Urothelium cell line (cell line): ENCODE results near the gene MOGAT1.
"Not testable (repeated sequence)": the region's sequence is repeated elsewhere in the genome, so short reads cannot be mapped to it uniquely, and the experiment has no call there.

ENCODE experiments used
- DNase-seq: peaks from one replicate; pipeline ENCODE4 v3.0.0; 2011; ENCODE audit warnings: low spot score, mixed read lengths
- FAIRE-seq: peaks from 2 replicates; lab custom pipeline; 2011; peaks lifted over from hg19 to GRCh38; lab: Jason Lieb, UNC

Gene MOGAT1

GRCh38 chr2:222670191-222671038 is 1.0 kb upstream of the MOGAT1 start:
- FAIRE-seq = no peak

DNA sequence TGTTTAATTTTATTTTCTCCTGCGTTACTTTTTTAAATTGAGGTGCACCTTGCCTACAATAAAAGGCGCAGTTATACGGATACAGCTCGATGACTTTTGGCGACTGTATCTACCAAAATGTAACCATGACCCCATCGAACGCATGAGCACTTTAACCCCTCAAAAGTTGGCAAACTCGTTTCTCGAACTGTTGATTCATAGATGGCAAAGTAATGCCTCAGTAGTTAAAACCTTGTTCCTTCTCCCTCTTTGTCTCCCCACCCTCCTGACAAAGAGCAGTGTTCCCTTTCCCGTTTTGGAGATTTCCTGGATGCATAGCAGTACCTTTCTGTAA is 577 bp downstream of the MOGAT1 start:
- FAIRE-seq (no peak), DNase-seq (no peak)

More at GRCh38 chr2:222670191-222671038, 1.0 kb upstream of the MOGAT1 start:
- DNase-seq = no peak

DNA sequence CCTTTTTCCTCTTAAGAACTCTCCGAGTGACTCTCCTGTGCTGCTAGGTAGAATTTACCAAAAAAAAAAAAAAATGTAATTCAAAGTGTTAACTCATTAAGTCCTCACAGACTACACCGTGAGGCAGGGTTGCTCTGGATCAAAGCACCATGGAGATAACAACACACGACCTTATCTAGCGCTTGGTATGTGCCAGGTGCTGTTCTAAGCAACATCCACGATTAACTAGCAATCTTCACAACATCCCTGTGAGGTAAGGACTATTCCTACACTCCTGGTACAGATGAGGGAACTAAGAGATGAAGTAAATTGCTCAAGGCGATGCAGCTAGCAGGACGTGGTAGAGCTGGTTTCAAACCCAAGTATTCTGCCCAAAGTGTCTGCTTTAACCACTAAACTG is 1.8 kb downstream of the MOGAT1 start:
- DNase-seq (no peak), FAIRE-seq (no peak)

- FAIRE-seq = no peak
- DNase-seq = no peak
Measured at GRCh38 chr2:222673883-222674282, 2.4 kb downstream of the MOGAT1 start.

DNA sequence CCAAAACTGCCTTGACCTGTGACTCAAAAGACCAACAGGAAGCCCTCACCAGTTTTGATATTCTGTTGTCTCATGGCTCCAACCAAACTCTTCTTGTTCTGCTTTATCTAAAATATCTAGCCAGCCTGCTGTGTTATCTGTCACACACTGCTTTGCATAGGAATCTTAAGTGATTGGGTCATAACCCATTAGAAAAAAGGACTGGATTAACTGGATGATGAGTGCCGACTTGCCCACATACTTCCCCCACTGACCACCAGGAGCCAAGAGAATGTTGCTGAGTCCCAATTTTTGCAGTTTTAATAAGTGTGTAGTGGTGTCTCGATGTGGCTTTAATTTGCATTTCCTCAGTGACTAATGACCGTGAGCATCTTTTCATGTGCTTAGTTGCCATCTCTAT is 6.5 kb downstream of the MOGAT1 start:
- DNase-seq = no peak

GRCh38 chr2:222683805-222684204 is 12.3 kb downstream of the MOGAT1 start:
- FAIRE-seq = no peak
- DNase-seq = no peak

More for the DNA sequence above, 6.5 kb downstream of the MOGAT1 start:
- FAIRE-seq = no peak

DNA sequence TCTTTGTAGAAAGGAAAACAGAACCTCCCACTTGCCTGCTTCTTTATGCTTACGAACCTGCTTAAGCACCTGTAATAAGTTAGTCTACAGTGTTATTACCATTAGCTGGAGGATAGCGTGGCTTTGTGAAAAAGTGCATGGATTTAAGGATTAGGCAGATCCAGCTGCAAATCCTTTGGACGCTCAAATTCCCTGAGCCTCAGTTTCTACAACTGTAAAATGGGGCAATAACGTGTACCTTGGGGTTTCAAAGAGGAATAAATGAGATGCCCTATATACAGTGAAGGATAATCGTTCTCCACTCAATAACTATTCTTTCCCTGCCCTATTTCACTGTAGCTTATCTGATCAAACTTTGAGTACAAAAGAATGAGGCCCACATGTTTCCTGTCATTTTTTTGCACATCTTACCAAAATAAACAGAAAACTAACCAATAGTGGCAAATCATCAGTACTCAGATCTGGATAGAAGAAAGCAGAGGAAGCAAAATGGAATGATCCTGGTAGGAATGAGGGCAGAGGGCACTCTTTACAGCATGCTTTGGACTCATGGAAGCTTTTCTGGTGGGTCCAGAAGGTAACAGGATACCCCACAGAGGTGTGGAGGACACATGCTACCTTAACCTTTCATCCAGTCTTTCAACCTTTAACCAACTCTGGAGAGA is 14.8 kb downstream of the MOGAT1 start:
- DNase-seq (no peak), FAIRE-seq (no peak)

DNA sequence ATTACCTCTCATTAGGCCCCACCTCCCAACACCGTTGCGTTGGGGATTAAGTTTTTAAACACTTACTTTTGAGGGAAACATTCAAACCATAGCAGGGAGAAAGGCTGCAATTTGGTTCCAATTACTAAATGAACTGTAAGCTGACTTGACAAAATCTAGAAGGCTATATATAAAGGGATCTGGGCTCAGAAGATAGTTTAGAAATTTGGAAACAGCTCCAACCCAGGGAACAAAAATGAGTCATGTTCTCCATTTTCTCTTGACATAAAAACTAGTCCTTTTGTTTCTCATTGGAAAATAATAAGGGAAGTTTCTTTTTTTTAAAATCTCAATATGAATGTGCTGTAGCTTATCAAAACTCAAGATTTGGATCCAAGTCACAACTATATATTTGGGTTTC is 17.5 kb downstream of the MOGAT1 start:
- DNase-seq (no peak), FAIRE-seq (no peak)

- FAIRE-seq (no peak), DNase-seq (no peak)
Measured at GRCh38 chr2:222689322-222689721, 17.9 kb downstream of the MOGAT1 start.

DNA sequence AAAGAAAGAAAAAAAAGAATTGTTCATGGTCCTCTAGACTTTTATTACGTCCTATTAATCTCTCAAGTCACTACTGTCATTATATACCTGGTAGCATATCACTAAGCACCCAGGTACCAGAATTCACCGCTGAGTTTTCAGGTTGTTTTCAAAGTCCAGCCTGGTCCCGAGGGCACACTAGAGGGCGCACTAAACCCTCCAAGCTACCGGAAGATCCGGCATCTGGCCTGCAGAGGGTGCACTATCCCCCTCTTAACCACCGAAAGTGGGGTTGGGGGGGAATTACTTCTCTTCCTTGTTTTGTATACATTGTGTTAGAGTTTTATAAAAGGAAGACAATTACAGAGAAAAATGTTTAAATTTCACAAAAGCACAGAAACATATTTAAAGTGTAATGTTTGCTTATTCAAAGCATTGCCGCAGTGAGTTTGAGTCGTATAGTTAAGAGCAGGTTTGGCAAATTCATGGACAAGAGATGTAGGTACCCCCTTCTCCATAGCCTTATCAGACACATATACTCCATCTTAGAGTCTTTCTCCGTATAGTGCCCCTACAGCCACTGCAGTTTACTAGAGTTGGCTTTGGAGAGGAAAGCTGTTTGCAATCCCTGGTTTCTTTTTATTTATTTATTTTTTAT is 19.2 kb downstream of the MOGAT1 start:
- FAIRE-seq (no peak), DNase-seq (peak; percentile 87)

- not testable (repeated sequence) for DNase-seq, FAIRE-seq
Measured at GRCh38 chr2:222693413-222693812, 22.0 kb downstream of the MOGAT1 start.

- DNase-seq (peak; percentile 31), FAIRE-seq (no peak)
Measured at GRCh38 chr2:222693837-222694236, 22.4 kb downstream of the MOGAT1 start.

DNA sequence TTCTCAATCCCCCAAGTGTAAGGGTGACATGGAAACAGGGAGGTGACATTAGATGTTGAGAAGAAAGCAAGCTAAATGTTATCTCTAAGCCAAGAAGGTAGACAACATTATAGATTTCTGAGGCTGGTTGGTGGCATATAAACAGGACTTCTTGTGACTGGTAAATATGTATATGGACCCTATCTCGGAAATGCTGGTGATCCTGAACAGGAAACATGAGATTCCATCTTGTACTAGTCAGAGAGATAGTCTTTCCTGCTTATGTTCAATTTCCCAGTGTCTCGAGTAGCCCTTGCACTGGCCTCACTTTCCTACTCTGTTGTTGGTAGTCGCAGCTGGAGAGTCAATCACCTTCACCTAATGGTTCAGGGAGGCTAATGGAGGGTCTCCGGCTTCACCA is 26.8 kb downstream of the MOGAT1 start:
- FAIRE-seq (no peak), DNase-seq (no peak)

- DNase-seq = no peak
Measured at GRCh38 chr2:222701233-222701632, 29.8 kb downstream of the MOGAT1 start.

DNA sequence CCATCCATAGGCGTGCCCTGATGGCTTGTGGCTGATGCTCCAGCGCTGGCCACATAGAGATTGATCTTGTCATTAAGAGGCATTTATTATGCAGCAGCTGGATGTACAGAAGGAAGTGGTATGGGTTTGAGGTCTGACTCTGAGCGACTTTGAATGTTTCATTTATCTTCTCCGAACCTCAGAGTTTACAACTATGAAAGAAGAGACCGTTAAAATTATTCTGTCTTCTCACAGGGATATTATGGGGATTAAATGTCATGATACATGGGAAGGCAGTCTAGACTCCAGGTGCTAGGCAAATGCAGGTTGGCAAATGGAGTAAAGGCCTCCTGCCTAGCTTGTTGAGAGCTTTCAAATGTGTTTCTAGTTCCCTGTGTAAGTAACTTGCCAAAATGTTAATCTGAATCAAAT is 30.3 kb downstream of the MOGAT1 start:
- DNase-seq (no peak), FAIRE-seq (no peak)

More at GRCh38 chr2:222701233-222701632, 29.8 kb downstream of the MOGAT1 start:
- FAIRE-seq = no peak

DNA sequence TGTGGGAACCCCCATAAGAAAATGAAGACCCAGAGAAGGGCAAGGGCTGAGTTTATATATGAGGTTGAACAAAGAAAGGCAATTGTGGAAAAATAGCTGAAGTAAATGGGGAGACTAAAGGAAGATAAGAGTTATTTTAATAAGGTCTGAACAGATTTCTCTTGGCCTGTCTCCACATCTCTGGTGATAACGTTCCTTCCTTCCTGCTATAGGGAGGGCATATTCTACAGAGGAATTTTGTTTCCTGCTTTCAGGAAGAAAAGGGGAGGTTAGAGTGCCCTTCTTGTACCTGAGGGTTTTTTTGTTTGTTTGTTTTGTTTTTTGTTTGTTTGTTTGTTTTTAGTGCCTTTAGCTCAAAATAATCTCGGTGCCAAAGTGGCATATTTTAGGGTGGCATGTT is 31.6 kb downstream of the MOGAT1 start:
- DNase-seq (no peak), FAIRE-seq (no peak)

- DNase-seq = no peak
- no peak for FAIRE-seq
Measured at GRCh38 chr2:222703886-222704285, 32.4 kb downstream of the MOGAT1 start.

GRCh38 chr2:222706616-222707015 is 35.2 kb downstream of the MOGAT1 start:
- DNase-seq (no peak), FAIRE-seq (no peak)

GRCh38 chr2:222707102-222707688 is 35.7 kb downstream of the MOGAT1 start:
- DNase-seq (no peak), FAIRE-seq (no peak)

DNA sequence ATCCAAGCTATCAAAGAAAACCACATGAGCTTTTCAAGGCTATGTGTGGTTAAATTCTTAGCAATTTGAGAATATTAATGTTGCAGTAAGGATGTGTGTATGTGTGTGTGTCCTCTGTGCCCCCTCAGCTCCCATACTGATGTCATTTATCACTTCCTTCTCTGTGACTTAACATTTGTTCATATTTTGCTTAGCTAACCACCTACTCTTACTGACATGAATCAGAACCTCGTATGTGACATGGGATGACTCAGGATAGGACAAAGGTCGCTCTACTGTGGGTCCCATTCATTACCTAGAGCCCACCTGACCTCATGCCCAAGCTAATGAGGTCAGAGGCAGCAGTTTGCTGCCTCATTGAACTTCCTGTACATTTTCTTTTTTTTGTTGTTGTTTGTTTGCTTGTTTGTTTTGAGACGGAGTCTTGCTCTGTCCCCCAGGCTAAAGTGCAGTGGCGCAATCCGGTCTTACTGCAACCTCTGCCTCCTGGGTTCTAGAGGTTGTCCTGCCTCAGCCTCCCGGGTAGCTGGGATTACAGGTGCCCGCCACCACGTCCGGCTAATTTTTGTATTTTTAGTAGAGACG is 36.3 kb downstream of the MOGAT1 start:
- FAIRE-seq = no peak
- no peak for DNase-seq

GRCh38 chr2:222708274-222708710 is 36.8 kb downstream of the MOGAT1 start:
- FAIRE-seq = no peak

More at GRCh38 chr2:222708274-222708710, 36.8 kb downstream of the MOGAT1 start:
- DNase-seq = peak; percentile 51
